DOHH2 (cell line): ENCODE measurements around the gene FOSB.

ENCODE experiments used
- H3F3A ChIP-seq: fragments of 200-600 bp; sonication (generic), shearing (Covaris generic); 2 replicates; pipeline ENCODE4 v1.6.0; 2016; ENCODE audit warnings: antibody characterized with exemption, mild to moderate bottlenecking; ENCODE audit not compliant: control insufficient read depth, insufficient read depth
- H3K27ac ChIP-seq: fragments of 200-600 bp; sonication (generic); 2 replicates; pipeline ENCODE4 v1.5.1; 2014; ENCODE audit warnings: low read depth, mild to moderate bottlenecking, low read length, moderate library complexity
- H3K27me3 ChIP-seq: fragments of 200-600 bp; sonication (generic); 2 replicates; pipeline ENCODE4 v1.6.1; 2014; ENCODE audit warnings: mild to moderate bottlenecking, low read length, mixed read lengths; ENCODE audit not compliant: control insufficient read depth
- H3K36me3 ChIP-seq: fragments of 200-600 bp; sonication (generic); 2 replicates; pipeline ENCODE4 v1.6.1; 2014; ENCODE audit warnings: mild to moderate bottlenecking, low read length, moderate library complexity, mixed read lengths; ENCODE audit not compliant: control insufficient read depth
- H3K4me1 ChIP-seq: fragments of 200-600 bp; sonication (generic); 2 replicates; pipeline ENCODE4 v1.6.1; 2014; ENCODE audit warnings: mild to moderate bottlenecking, low read length, mixed read lengths; ENCODE audit not compliant: control insufficient read depth
- H3K4me2 ChIP-seq: fragments of 200-600 bp; sonication (generic); 2 replicates; pipeline ENCODE4 v1.6.0; 2014; ENCODE audit warnings: mild to moderate bottlenecking, low read length, moderate library complexity
- H3K4me3 ChIP-seq: fragments of 200-600 bp; sonication (generic); 2 replicates; pipeline ENCODE4 v1.5.1; 2014; ENCODE audit warnings: mild to moderate bottlenecking, low read length, mixed read lengths
- H3K79me2 ChIP-seq: fragments of 200-600 bp; sonication (generic); 2 replicates; pipeline ENCODE4 v1.6.1; 2014; ENCODE audit warnings: mild to moderate bottlenecking, low read length, mixed read lengths; ENCODE audit not compliant: control insufficient read depth
- H3K9me2 ChIP-seq: fragments of 200-600 bp; sonication (generic); replicated peaks from 2 replicates; pipeline ENCODE4 v1.6.1; 2014; ENCODE audit warnings: mild to moderate bottlenecking, low read length, mixed read lengths; ENCODE audit not compliant: control insufficient read depth
- H3K9me3 ChIP-seq: fragments of 200-600 bp; sonication (generic); 2 replicates; pipeline ENCODE4 v1.6.1; 2014; ENCODE audit warnings: antibody characterized with exemption, low read length, mixed read lengths; ENCODE audit not compliant: control insufficient read depth, insufficient read depth
- H4K20me1 ChIP-seq: fragments of 200-600 bp; sonication (generic); 2 replicates; pipeline ENCODE4 v1.6.0; 2014; ENCODE audit warnings: low read depth, mild to moderate bottlenecking, antibody characterized with exemption, low read length, moderate library complexity; ENCODE audit not compliant: control insufficient read depth, insufficient read depth
- CTCF ChIP-seq: fragments of 200-600 bp; sonication (generic); IDR thresholded peaks from one replicate; pipeline ENCODE4 v1.5.1; 2014; ENCODE audit warnings: antibody characterized with exemption, mild to moderate bottlenecking, low read depth, low read length; ENCODE audit not compliant: poor library complexity, severe bottlenecking
- EZH2phosphoT487 ChIP-seq: fragments of 200-600 bp; sonication (generic); IDR thresholded peaks from 2 replicates; pipeline ENCODE4 v1.6.1; 2017; ENCODE audit warnings: borderline replicate concordance, mild to moderate bottlenecking, antibody characterized with exemption, low read length, moderate library complexity, mixed read lengths

The FOSB gene

GRCh38 chr19:45485305-45486077, 17.7 kb downstream of the FOSB start:
- Histone ChIP-seq H3K27me3 (no peaks in the 10 kb centered on the region), H3K4me1 (peaks cover 9% of the 10 kb centered on the region), H3K9me2 (no peaks in the 10 kb centered on the region), H3F3A (no peaks in the 10 kb centered on the region), H3K79me2 (no peaks in the 10 kb centered on the region), H4K20me1 (no peaks in the 10 kb centered on the region), H3K27ac (no peak overlapping the region), H3K9me3 (no peaks in the 10 kb centered on the region), H3K4me2 (peak overlapping the region; percentile 87), H3K36me3 (no peaks in the 10 kb centered on the region), H3K4me3 (peak overlapping the region; percentile 83)
- peak; percentile 79 for TF ChIP-seq CTCF
- TF ChIP-seq EZH2phosphoT487 = no peak

DNA sequence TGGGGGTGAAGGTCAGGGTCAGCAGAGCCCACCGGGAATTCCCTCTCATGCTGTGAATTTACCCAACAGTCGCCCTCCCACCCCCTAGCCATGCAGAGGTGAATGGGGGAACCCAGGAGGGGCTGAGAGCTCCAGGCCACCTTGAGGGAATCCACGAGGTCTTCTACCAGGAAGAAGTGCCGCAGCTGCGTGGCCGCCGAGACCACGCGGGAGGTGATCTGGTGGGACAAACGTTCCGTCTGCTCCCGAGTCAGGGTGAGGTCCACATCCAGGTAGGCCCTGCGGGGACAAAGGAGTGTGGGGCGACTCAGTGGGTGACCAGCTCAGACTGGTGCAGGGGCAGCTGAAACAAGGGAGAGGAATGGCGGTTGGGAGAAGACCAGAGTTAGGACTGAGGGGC, 20.9 kb downstream of the FOSB start:
- Histone ChIP-seq H3F3A (peaks cover 7% of the 10 kb centered on the region; the same call in 1 of the 2 replicates), H3K4me2 (no peak overlapping the region)
- TF ChIP-seq CTCF (no peak), EZH2phosphoT487 (no peak)

DNA sequence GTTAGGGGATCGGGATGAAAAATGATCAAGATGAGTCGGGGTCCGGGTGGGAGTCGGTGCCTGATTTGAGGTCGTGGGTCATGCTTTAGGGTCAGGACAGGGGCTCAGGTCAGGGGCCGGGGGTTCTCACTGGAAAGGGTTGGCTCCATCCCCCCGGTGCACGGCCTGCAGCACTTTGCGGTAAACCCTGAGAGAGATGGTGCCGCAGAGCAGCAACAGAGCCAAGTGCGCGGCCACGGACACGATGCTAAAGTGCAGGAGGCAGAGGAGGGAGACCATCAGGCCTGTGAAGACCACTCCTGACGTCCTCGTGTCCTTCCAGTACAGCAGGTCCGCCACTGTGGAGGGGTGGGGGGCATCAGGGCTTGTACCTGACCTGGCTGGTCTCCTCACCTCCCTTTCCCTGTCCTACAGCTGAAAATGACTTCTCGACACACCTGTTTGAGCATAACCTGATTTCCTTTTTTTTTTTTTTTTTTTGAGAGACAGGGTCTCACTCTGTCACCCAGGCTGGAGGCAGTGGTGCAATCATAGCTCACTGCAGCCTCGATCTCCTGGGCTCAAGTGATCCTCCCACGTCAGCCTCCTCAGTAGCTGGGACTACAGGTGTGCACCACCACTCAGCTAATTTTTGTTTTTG, 21.5 kb downstream of the FOSB start:
- H3K4me2 ChIP-seq = no peak overlapping the region
- no peaks in the 10 kb centered on the region for H3K36me3 ChIP-seq
- H3K9me3 ChIP-seq = no peaks in the 10 kb centered on the region
- no peaks in the 10 kb centered on the region for H3K27me3 ChIP-seq
- peaks cover 6% of the 10 kb centered on the region; the same call in 1 of the 2 replicates for H3K79me2 ChIP-seq
- no peaks in the 10 kb centered on the region; the same call in 1 of the 2 replicates for H4K20me1 ChIP-seq
- no peak overlapping the region for H3K4me3 ChIP-seq
- no peaks in the 10 kb centered on the region for H3K9me2 ChIP-seq
- peaks cover 34% of the 10 kb centered on the region for H3K4me1 ChIP-seq
- peaks cover 10% of the 10 kb centered on the region; the same call in 1 of the 2 replicates for H3F3A ChIP-seq
- no peak overlapping the region for H3K27ac ChIP-seq
- TF ChIP-seq CTCF = no peak
- no peak for TF ChIP-seq EZH2phosphoT487

More for the DNA sequence above, 20.9 kb downstream of the FOSB start:
- H4K20me1 ChIP-seq = no peaks in the 10 kb centered on the region; the same call in 1 of the 2 replicates
- peaks cover 6% of the 10 kb centered on the region; the same call in 1 of the 2 replicates for H3K79me2 ChIP-seq
- H3K9me3 ChIP-seq = no peaks in the 10 kb centered on the region
- no peaks in the 10 kb centered on the region for H3K36me3 ChIP-seq
- no peaks in the 10 kb centered on the region for H3K9me2 ChIP-seq
- no peak overlapping the region for H3K27ac ChIP-seq
- no peaks in the 10 kb centered on the region for H3K27me3 ChIP-seq
- peaks cover 29% of the 10 kb centered on the region for H3K4me1 ChIP-seq
- no peak overlapping the region for H3K4me3 ChIP-seq
